ENCODE results near the gene ANAPC1.
"Not testable (repeated sequence)": the region's sequence is repeated elsewhere in the genome, so short reads cannot be mapped to it uniquely, and the experiment has no call there.

The ANAPC1 gene

GRCh38 chr2:111896576-111896975, 12.6 kb upstream of the ANAPC1 start:
- Histone ChIP-seq H4K20me1 (ENCODE audit: insufficient read depth, low read length, poor library complexity, severe bottlenecking) (no peaks in the 10 kb centered on the region), H3K4me3 (ENCODE audit: low read length, poor library complexity, severe bottlenecking) (no peak overlapping the region), H3K9me3 (ENCODE audit: insufficient read depth, low read depth, low read length) (no peaks in the 10 kb centered on the region), H3K79me2 (ENCODE audit: insufficient read depth, low read length) (peaks cover 6% of the 10 kb centered on the region; the same call in 1 of the 2 replicates), H3F3A (ENCODE audit: low read depth) (peaks cover 10% of the 10 kb centered on the region), H3K4me2 (ENCODE audit: low read depth, low read length, poor library complexity, severe bottlenecking) (no peak overlapping the region), H3K4me1 (ENCODE audit: insufficient read depth, low read length, poor library complexity, severe bottlenecking) (peaks cover 25% of the 10 kb centered on the region), H3K9ac (ENCODE audit: low read depth, low read length, poor library complexity, severe bottlenecking) (no peak overlapping the region), H2AFZ (ENCODE audit: low read length) (no peak overlapping the region), H3K27me3 (ENCODE audit: insufficient read depth, low read length, poor library complexity, severe bottlenecking) (no peaks in the 10 kb centered on the region), H3K9me2 (replicated peaks; ENCODE audit: low read depth, low read length) (no peaks in the 10 kb centered on the region), H3K36me3 (ENCODE audit: insufficient read depth, low read length) (no peaks in the 10 kb centered on the region)
- TF ChIP-seq EZH2phosphoT487 (IDR thresholded peaks at IDR 0.05; ENCODE audit: borderline replicate concordance) (no peak), CTCF (conservative IDR thresholded peaks at IDR 0.05; ENCODE audit: low read length) (no peak)

DNA sequence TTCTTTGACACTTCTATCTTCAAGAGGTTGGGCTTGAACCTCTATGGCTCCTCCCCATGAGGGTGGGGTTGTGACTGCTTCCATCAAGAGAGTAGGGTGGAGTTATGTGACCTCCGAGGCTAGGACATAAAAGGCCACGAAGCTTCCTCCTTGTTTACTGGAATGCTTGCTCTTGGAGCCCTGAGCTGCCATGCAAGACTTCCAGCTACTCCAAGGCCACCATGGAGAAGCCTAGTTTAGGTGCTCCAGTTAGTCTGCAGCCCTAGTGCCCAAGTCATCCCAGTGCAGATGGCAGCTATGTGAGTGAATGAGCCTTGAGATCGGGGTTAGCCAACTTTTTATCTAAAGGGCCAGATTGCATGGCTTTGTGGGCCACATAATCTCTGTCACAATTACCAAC, 12.0 kb upstream of the ANAPC1 start:
- Histone ChIP-seq H3K36me3 (ENCODE audit: insufficient read depth, low read length) (no peaks in the 10 kb centered on the region), H3K9me3 (ENCODE audit: insufficient read depth, low read depth, low read length) (no peaks in the 10 kb centered on the region), H3K9ac (ENCODE audit: low read depth, low read length, poor library complexity, severe bottlenecking) (no peak overlapping the region), H4K20me1 (ENCODE audit: insufficient read depth, low read length, poor library complexity, severe bottlenecking) (no peaks in the 10 kb centered on the region), H3K9me2 (replicated peaks; ENCODE audit: low read depth, low read length) (no peaks in the 10 kb centered on the region), H3K4me1 (ENCODE audit: insufficient read depth, low read length, poor library complexity, severe bottlenecking) (peaks cover 25% of the 10 kb centered on the region), H3K4me2 (ENCODE audit: low read depth, low read length, poor library complexity, severe bottlenecking) (no peak overlapping the region), H3K27me3 (ENCODE audit: insufficient read depth, low read length, poor library complexity, severe bottlenecking) (no peaks in the 10 kb centered on the region), H2AFZ (ENCODE audit: low read length) (no peak overlapping the region), H3K79me2 (ENCODE audit: insufficient read depth, low read length) (peaks cover 6% of the 10 kb centered on the region; the same call in 1 of the 2 replicates), H3F3A (ENCODE audit: low read depth) (peaks cover 10% of the 10 kb centered on the region), H3K4me3 (ENCODE audit: low read length, poor library complexity, severe bottlenecking) (no peak overlapping the region)
- TF ChIP-seq CTCF (conservative IDR thresholded peaks at IDR 0.05; ENCODE audit: low read length) (no peak), EZH2phosphoT487 (IDR thresholded peaks at IDR 0.05; ENCODE audit: borderline replicate concordance) (no peak)

- peak overlapping the region; percentile 72 for H3K9ac ChIP-seq (ENCODE audit: low read depth, low read length, poor library complexity, severe bottlenecking)
- no peaks in the 10 kb centered on the region for H3K36me3 ChIP-seq (ENCODE audit: insufficient read depth, low read length)
- H3F3A ChIP-seq (ENCODE audit: low read depth), result peaks cover 6% of the 10 kb centered on the region; the same call in 1 of the 2 replicates
- H3K27me3 ChIP-seq (ENCODE audit: insufficient read depth, low read length, poor library complexity, severe bottlenecking), result no peaks in the 10 kb centered on the region
- H3K4me3 ChIP-seq (ENCODE audit: low read length, poor library complexity, severe bottlenecking), result peak overlapping the region; percentile 80
- H3K4me1 ChIP-seq (ENCODE audit: insufficient read depth, low read length, poor library complexity, severe bottlenecking), result peaks cover 8% of the 10 kb centered on the region
- no peaks in the 10 kb centered on the region for H3K9me2 ChIP-seq (replicated peaks; ENCODE audit: low read depth, low read length)
- peak overlapping the region; percentile 68 for H3K4me2 ChIP-seq (ENCODE audit: low read depth, low read length, poor library complexity, severe bottlenecking)
- TF ChIP-seq EZH2phosphoT487 (IDR thresholded peaks at IDR 0.05; ENCODE audit: borderline replicate concordance) (no peak), CTCF (conservative IDR thresholded peaks at IDR 0.05; ENCODE audit: low read length) (0 out of 2 replicates have a peak, but pooled peaks have one; percentile 16)
- peaks cover 25% of the 10 kb centered on the region for H3K79me2 ChIP-seq (ENCODE audit: insufficient read depth, low read length)
- H3K9me3 ChIP-seq (ENCODE audit: insufficient read depth, low read depth, low read length), result no peaks in the 10 kb centered on the region
- H4K20me1 ChIP-seq (ENCODE audit: insufficient read depth, low read length, poor library complexity, severe bottlenecking), result peaks cover 5% of the 10 kb centered on the region
- peak overlapping the region; percentile 78 for H2AFZ ChIP-seq (ENCODE audit: low read length)
Observed at GRCh38 chr2:111884592-111884964, 585 bp upstream of the ANAPC1 start.

GRCh38 chr2:111872806-111873205, 11.2 kb downstream of the ANAPC1 start:
- H3K9me2 ChIP-seq (replicated peaks; ENCODE audit: low read depth, low read length); H3K79me2 ChIP-seq (ENCODE audit: insufficient read depth, low read length); H3K9me3 ChIP-seq (ENCODE audit: insufficient read depth, low read depth, low read length); H2AFZ ChIP-seq (ENCODE audit: low read length); H4K20me1 ChIP-seq (ENCODE audit: insufficient read depth, low read length, poor library complexity, severe bottlenecking); H3K4me3 ChIP-seq (ENCODE audit: low read length, poor library complexity, severe bottlenecking); H3K27me3 ChIP-seq (ENCODE audit: insufficient read depth, low read length, poor library complexity, severe bottlenecking); H3F3A ChIP-seq (ENCODE audit: low read depth); H3K4me2 ChIP-seq (ENCODE audit: low read depth, low read length, poor library complexity, severe bottlenecking); H3K4me1 ChIP-seq (ENCODE audit: insufficient read depth, low read length, poor library complexity, severe bottlenecking); H3K36me3 ChIP-seq (ENCODE audit: insufficient read depth, low read length); H3K9ac ChIP-seq (ENCODE audit: low read depth, low read length, poor library complexity, severe bottlenecking): not testable (repeated sequence)

- not testable (repeated sequence) for H3K79me2 ChIP-seq (ENCODE audit: insufficient read depth, low read length); H3F3A ChIP-seq (ENCODE audit: low read depth); H3K4me3 ChIP-seq (ENCODE audit: low read length, poor library complexity, severe bottlenecking); H3K36me3 ChIP-seq (ENCODE audit: insufficient read depth, low read length); H3K27me3 ChIP-seq (ENCODE audit: insufficient read depth, low read length, poor library complexity, severe bottlenecking); H3K4me2 ChIP-seq (ENCODE audit: low read depth, low read length, poor library complexity, severe bottlenecking); H3K4me1 ChIP-seq (ENCODE audit: insufficient read depth, low read length, poor library complexity, severe bottlenecking); H3K9ac ChIP-seq (ENCODE audit: low read depth, low read length, poor library complexity, severe bottlenecking); H4K20me1 ChIP-seq (ENCODE audit: insufficient read depth, low read length, poor library complexity, severe bottlenecking); H3K9me3 ChIP-seq (ENCODE audit: insufficient read depth, low read depth, low read length); H2AFZ ChIP-seq (ENCODE audit: low read length); H3K9me2 ChIP-seq (replicated peaks; ENCODE audit: low read depth, low read length)
Observed at GRCh38 chr2:111865124-111865523, 18.9 kb downstream of the ANAPC1 start.
